Subcutaneous abdominal adipose tissue (tissue), 5 donors: ENCODE results near the gene TREX2.

ENCODE experiments used
- H3K27ac ChIP-seq: one replicate; pipeline ENCODE4 v1.7.0; 2013; ENCODE audit warnings: low read depth, mild to moderate bottlenecking, inconsistent platforms, low read length, moderate library complexity
- H3K27me3 ChIP-seq, 5 donors: one replicate each; pipeline ENCODE4 v1.7.0; 2013; ENCODE audit warnings: low read length in 5 of 5, inconsistent platforms in 1 of 5; ENCODE audit not compliant: control insufficient read depth in 5 of 5, insufficient read depth in 4 of 5
- H3K36me3 ChIP-seq, 5 donors: one replicate each; pipeline ENCODE4 v1.7.0; 2013; ENCODE audit warnings: low read length in 5 of 5; ENCODE audit not compliant: control insufficient read depth in 5 of 5, insufficient read depth in 5 of 5
- H3K4me1 ChIP-seq, 5 donors: one replicate each; pipeline ENCODE4 v1.7.0; 2013; ENCODE audit warnings: low read length in 5 of 5, mild to moderate bottlenecking in 3 of 5, moderate library complexity in 1 of 5; ENCODE audit not compliant: control insufficient read depth in 5 of 5, insufficient read depth in 5 of 5
- H3K4me3 ChIP-seq, 5 donors: one replicate each; pipeline ENCODE4 v1.7.0; 2013; ENCODE audit warnings: low read length in 5 of 5, low read depth in 1 of 5
- H3K9ac ChIP-seq, 5 donors: one replicate each; pipeline ENCODE4 v1.7.0; 2013; ENCODE audit warnings: low read length in 5 of 5, mild to moderate bottlenecking in 4 of 5, moderate library complexity in 3 of 5
- H3K9me3 ChIP-seq, 5 donors: one replicate each; pipeline ENCODE4 v1.7.0; 2013; ENCODE audit warnings: low read length in 5 of 5; ENCODE audit not compliant: control insufficient read depth in 5 of 5
- donor health status: healthy.
- donor health status: healthy.
- donor health status: healthy.
- donor health status: healthy.
- donor health status: healthy.

TREX2 gene

DNA sequence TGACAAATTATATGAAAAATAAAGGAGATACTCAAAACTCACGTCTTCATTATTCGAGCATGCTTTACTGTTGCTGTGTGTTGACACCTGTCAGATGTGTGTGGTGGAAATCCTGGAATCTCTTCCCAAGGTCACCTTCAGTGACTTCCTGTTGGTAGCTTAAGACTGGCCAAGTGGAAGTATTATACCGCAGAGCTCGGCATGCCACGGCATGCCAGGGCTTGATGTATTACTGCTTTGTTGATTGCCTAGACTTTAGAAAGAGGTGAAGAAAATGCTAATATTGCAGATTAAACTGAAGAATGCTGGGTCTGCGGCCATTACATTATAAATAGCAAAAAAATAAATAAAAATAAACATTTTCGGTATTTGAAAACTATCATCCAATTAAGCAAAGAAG lies 4.6 kb downstream of the TREX2 start:
- Histone ChIP-seq H3K36me3 (no peaks in the 10 kb centered on the region), H3K27ac (no peak overlapping the region), H3K9me3 (peaks cover 3 to 14% (median 8%) of the 10 kb centered on the region in 5 donors), H3K9ac (no peak overlapping the region), H3K4me3 (no peak overlapping the region), H3K4me1 (peaks cover 0 to 2% (median 0%) of the 10 kb centered on the region in 5 donors), H3K27me3 (peaks cover 13 to 37% (median 23%) of the 10 kb centered on the region in 5 donors)

DNA sequence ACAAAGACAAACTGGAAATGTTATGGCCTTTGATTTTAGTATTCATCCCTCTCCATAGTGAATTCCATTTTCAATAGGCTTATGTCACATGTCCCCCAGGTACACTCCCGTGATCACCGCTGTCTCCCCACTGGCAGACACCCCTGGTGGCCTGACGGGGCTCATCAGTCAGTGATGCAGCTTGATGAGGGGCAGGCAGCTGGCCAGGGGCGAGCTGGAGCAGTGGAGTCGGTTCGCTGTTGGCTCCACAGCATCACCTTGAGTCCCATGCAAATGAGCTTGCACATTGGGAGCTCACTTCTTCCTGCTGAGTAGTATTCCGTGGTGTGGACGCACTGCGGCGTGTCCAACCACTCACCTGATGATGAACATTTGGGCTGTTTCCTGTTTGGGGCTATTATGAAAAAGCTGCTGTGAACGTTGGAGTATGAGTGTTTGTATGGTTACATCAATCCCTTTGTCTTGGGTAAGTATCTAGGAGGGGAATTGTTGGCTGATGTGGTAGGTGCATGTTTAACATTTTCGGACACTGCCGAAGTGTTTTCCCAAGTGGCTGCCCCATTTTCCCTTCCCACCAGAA lies 5.2 kb downstream of the TREX2 start:
- Histone ChIP-seq H3K27me3 (peaks cover 13 to 36% (median 23%) of the 10 kb centered on the region in 5 donors), H3K4me1 (peaks cover 0 to 2% (median 0%) of the 10 kb centered on the region in 5 donors), H3K9me3 (peaks cover 3 to 14% (median 8%) of the 10 kb centered on the region in 5 donors), H3K4me3 (no peak overlapping the region), H3K36me3 (no peaks in the 10 kb centered on the region), H3K9ac (no peak overlapping the region), H3K27ac (no peak overlapping the region)

DNA sequence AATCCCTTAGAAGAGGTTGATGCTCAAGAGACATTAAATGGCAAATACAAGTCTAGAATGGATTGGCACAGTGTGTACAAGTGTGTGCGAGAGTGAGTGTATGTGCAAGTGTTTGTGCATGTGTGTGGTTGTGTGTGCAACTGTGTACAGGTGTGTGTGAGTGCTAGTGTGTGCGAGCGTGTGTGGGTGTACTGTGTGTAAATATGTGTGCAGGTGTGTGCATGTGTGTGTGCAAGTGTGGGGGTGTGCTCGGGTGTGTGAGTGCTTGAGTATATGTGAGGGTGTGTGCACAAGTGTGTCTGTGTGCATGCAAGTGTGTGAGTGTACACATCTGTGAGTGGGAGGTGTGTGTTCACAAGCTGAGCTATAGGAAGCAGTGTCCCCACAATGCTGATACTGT lies 5.9 kb downstream of the TREX2 start:
- Histone ChIP-seq H3K4me1 (peaks cover 0 to 2% (median 0%) of the 10 kb centered on the region in 5 donors), H3K4me3 (no peak overlapping the region), H3K27me3 (peaks cover 13 to 33% (median 23%) of the 10 kb centered on the region in 5 donors), H3K27ac (no peak overlapping the region), H3K36me3 (no peaks in the 10 kb centered on the region), H3K9ac (no peak overlapping the region), H3K9me3 (peaks cover 3 to 14% (median 8%) of the 10 kb centered on the region in 5 donors)

DNA sequence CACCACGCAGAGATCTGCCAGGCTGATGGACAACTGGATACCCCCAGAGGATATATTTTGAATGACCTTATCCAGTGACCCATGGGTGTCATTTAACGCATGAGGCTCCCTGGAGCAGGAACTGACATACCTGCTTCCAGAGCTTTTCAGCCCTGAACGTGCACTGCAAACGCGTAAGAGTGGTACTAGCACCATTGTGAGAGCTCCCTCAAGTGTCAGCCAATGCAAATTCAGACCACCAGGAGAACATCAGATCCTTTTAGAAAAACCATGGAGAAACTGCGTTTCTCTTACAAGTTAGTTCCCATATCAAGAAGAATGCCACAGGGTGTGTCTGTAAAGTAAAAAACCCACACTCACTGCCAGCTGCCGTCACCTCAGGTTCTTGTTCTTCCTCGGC lies 7.3 kb downstream of the TREX2 start:
- H3K27ac ChIP-seq, result no peak overlapping the region

DNA sequence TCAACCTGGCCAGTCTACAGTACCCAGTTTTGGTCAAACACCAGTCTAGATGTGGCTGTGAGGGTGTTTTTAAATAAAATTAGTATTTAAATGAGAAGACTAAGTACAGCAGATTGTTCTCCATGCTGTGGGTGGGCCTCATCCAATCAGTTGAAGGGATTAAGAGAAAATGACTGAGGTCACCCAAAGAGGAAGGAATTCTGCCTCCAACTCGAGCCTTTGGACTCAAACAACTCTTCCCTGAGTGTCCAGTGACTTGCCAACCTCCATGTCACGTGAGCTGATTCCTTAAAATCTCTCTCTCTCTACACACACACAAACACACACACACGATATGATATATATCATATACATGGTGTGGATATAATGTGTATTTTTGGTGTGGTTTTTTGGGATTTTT lies 10.0 kb downstream of the TREX2 start:
- Histone ChIP-seq H3K4me1 (peaks cover 0 to 6% (median 2%) of the 10 kb centered on the region in 5 donors), H3K9ac (no peak overlapping the region), H3K27me3 (peaks cover 7 to 24% (median 20%) of the 10 kb centered on the region in 5 donors), H3K4me3 (no peak overlapping the region), H3K27ac (no peak overlapping the region), H3K9me3 (peaks cover 3 to 20% (median 13%) of the 10 kb centered on the region in 5 donors), H3K36me3 (no peaks in the 10 kb centered on the region)

More for the DNA sequence above, 7.3 kb downstream of the TREX2 start:
- peaks cover 3 to 14% (median 8%) of the 10 kb centered on the region in 5 donors for H3K9me3 ChIP-seq
- no peak overlapping the region for H3K9ac ChIP-seq
- peaks cover 0 to 6% (median 2%) of the 10 kb centered on the region in 5 donors for H3K4me1 ChIP-seq
- peaks cover 6 to 27% (median 23%) of the 10 kb centered on the region in 5 donors for H3K27me3 ChIP-seq
- no peaks in the 10 kb centered on the region for H3K36me3 ChIP-seq
- no peak overlapping the region for H3K4me3 ChIP-seq

DNA sequence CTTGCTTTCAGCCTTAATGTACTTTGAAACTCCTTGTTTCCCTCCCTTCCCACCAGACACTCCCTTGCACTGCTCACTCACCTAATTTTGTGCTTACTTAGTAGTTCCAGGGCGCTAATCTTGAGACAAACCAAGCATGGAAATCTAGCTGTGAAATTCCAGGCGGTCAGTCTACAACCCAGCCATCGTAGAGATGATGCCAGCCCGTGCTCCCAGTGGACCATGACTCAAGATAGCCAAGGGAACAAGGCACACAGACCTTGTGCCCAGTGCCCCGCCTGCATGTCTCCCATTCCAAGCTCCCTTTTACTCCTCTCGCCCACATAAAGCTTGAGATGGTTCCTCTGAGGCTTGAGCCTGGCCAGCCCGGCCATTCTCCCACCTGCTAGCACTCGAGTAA lies 11.1 kb downstream of the TREX2 start:
- Histone ChIP-seq H3K4me3 (no peak overlapping the region), H3K36me3 (no peaks in the 10 kb centered on the region), H3K27ac (no peak overlapping the region), H3K27me3 (peaks cover 5 to 19% (median 16%) of the 10 kb centered on the region in 5 donors), H3K9me3 (peaks cover 6 to 16% (median 12%) of the 10 kb centered on the region in 5 donors), H3K9ac (no peak overlapping the region), H3K4me1 (peaks cover 0 to 6% (median 2%) of the 10 kb centered on the region in 5 donors)

DNA sequence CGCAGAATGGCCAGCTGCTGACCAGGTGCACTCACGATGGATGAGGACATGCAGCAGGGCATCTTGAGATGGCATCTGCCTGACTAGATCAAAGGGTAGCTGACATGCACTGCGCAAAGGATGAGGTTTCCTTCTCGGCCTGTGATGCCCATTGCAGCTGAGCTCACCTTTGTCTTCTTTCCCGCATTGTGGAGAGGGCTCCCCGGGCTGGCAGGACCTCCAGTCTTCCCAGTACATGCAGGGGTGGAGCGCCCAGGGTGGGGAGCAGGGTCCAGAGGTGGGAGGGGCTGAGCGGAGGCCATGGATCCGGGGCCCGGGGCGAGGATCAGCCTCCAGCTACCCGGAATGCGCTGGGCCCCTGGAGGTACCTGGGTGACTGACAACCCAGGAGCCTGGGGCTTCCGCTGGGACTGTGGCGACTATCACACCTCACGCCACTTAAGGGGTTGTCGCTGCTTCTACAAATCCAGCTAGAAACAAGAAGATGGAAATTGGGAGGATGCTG lies 12.0 kb downstream of the TREX2 start:
- Histone ChIP-seq H3K9ac (no peak overlapping the region), H3K27me3 (peaks cover 5 to 16% (median 15%) of the 10 kb centered on the region in 5 donors), H3K4me3 (no peak overlapping the region), H3K4me1 (peaks cover 0 to 6% (median 2%) of the 10 kb centered on the region in 5 donors), H3K27ac (no peak overlapping the region), H3K36me3 (no peaks in the 10 kb centered on the region), H3K9me3 (peaks cover 3 to 12% (median 10%) of the 10 kb centered on the region in 5 donors)

DNA sequence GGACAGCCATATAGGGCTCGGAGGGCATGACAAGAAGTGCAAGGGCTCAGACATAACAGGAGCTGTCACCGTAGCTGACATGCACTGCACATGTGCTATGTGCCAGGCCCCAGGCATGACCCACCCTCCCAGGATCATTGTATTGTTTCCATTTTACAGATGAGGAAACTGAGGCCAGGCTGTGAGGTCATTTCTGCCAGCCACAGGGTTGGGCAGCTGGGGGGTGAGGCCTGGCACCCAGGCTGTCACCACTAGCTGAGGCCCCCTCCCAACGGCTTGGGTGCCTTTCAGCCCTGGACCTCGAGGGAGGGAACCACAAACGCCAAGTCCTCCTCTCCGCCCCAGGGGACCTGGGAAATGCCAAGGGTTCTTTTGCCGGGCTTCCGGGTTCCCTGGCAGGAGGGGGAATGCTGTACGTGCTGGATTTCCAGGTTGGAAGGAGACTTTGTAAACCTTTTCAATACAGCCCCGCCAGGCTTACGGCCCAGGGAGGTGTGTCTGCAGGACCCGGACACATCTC lies 12.6 kb downstream of the TREX2 start:
- Histone ChIP-seq H3K4me1 (peaks cover 0 to 6% (median 0%) of the 10 kb centered on the region in 5 donors), H3K27me3 (peaks cover 5 to 16% (median 12%) of the 10 kb centered on the region in 5 donors), H3K4me3 (no peak overlapping the region), H3K36me3 (no peaks in the 10 kb centered on the region), H3K27ac (no peak overlapping the region), H3K9me3 (peaks cover 3 to 12% (median 10%) of the 10 kb centered on the region in 5 donors), H3K9ac (no peak overlapping the region)

DNA sequence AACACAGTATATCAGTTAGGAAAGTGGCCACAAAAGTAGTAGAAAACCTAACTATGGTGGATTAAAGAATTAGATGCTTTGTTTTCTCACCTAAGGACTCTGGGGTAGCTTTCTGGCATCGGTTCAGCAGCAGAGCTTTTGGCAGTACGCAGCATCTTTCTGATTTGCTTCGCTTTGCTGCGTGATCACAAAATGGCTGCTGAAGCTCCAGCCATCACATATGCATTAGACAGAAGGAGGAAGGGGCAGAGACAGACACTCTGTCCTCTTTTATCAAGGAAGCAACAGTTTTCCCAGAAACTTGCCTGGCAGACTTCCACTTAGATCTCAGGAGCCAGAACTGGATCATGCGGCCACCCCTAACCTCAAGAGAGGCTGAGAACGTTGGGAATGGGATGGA lies 15.1 kb downstream of the TREX2 start:
- H3K4me1 ChIP-seq, result peaks cover 0 to 6% (median 0%) of the 10 kb centered on the region in 5 donors

DNA sequence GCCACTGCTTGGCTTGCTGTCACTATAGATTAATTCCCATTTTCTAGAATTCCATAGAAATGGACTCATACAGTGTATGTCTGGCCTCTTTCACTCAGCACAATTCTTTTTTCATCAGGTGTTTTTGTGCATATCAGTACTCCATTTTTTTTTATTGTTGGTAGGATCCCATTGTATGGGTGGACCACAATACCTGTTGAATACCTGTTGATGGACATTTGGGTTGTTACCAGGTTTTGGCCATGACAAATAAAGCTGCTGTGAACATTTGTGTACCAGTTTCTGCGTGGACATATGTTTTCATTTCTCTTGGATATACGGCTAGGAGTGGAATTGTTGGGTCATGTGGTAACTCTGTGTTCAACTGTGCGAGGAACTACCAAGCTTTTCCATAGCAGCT lies 19.7 kb downstream of the TREX2 start:
- Histone ChIP-seq H3K36me3 (peaks cover 0 to 10% (median 6%) of the 10 kb centered on the region in 5 donors), H3K9ac (no peak overlapping the region), H3K4me3 (no peak overlapping the region), H3K4me1 (peaks cover 0 to 12% (median 8%) of the 10 kb centered on the region in 5 donors), H3K9me3 (peaks cover 3 to 8% (median 7%) of the 10 kb centered on the region in 5 donors), H3K27ac (no peak overlapping the region), H3K27me3 (peaks cover 0 to 12% (median 9%) of the 10 kb centered on the region in 5 donors)

More for the DNA sequence above, 15.1 kb downstream of the TREX2 start:
- H3K36me3 ChIP-seq, result no peaks in the 10 kb centered on the region
- H3K27me3 ChIP-seq, result peaks cover 5 to 16% (median 10%) of the 10 kb centered on the region in 5 donors
- peak overlapping the region in 1 of 5 donors; percentile 20 for H3K4me3 ChIP-seq
- peaks cover 3 to 12% (median 10%) of the 10 kb centered on the region in 5 donors for H3K9me3 ChIP-seq
- H3K9ac ChIP-seq, result no peak overlapping the region
- H3K27ac ChIP-seq, result no peak overlapping the region
